Gastrocnemius medialis (tissue), 4 donors: ENCODE measurements around the gene ACAN. TPM values are rescaled to one million over a fixed set of nuclear protein-coding genes. Genes with fewer than 3 reads are reported as not detected.
"Not testable (repeated sequence)": the region's sequence is repeated elsewhere in the genome, so short reads cannot be mapped to it uniquely, and the experiment has no call there.

Source experiments
- ATAC-seq, 2 donors: fragments of 150-250 bp; one replicate each; pipeline ENCODE4 v1.9.1; 2016
- DNase-seq, 2 donors: peaks; one replicate each; pipeline ENCODE4 v3.0.0-alpha.2; 2019
- H3K27ac ChIP-seq, 4 donors: fragments of 200-600 bp; sonication (generic); 1 replicate in 1 of 4; 2 replicates in 3 of 4; pipeline ENCODE4 v1.5.1; 2016 to 2018; ENCODE audit warnings: mild to moderate bottlenecking in 2 of 4, moderate library complexity in 1 of 4
- H3K27me3 ChIP-seq, 3 donors: fragments of 200-600 bp; sonication (generic) in 2 of 3; 1 replicate in 1 of 3; 2 replicates in 2 of 3; pipeline versions ENCODE4 v1.5.1 to v1.6.0; 2016 to 2019; ENCODE audit warnings: mild to moderate bottlenecking in 1 of 3, moderate library complexity in 1 of 3
- H3K36me3 ChIP-seq, 2 donors: fragments of 200-600 bp; sonication (generic) in 1 of 2; one replicate each; pipeline ENCODE4 v1.5.1; 2017 to 2018
- H3K4me1 ChIP-seq, 2 donors: fragments of 200-600 bp; sonication (generic) in 1 of 2; one replicate each; pipeline ENCODE4 v1.5.1; 2016 to 2017; ENCODE audit warnings: mild to moderate bottlenecking in 2 of 2
- H3K4me3 ChIP-seq, 4 donors: fragments of 200-600 bp; sonication (generic) in 3 of 4; 1 replicate in 1 of 4; 2 replicates in 3 of 4; pipeline ENCODE4 v1.5.1; 2016 to 2019; ENCODE audit warnings: mild to moderate bottlenecking in 2 of 4
- H3K9me3 ChIP-seq, 3 donors: fragments of 200-600 bp; sonication (generic) in 2 of 3; 1 replicate in 1 of 3; 2 replicates in 2 of 3; pipeline ENCODE4 v1.5.1; 2016 to 2019
- CTCF ChIP-seq, 5 experiments: fragments of 450-650 bp in 3 of 5; fragments of 200-600 bp in 2 of 5; sonication (generic) in 2 of 5; IDR thresholded peaks in 4 of 5; conservative IDR thresholded peaks in 1 of 5; 1 replicate in 4 of 5; 2 replicates in 1 of 5; pipeline ENCODE4 v1.5.1; 2016 to 2019; ENCODE audit warnings: antibody characterized with exemption in 5 of 5, mild to moderate bottlenecking in 3 of 5, moderate library complexity in 3 of 5
- POLR2A ChIP-seq, 2 donors: fragments of 450-650 bp; IDR thresholded peaks; one replicate each; pipeline ENCODE4 v1.6.1; 2017; ENCODE audit warnings: antibody characterized with exemption in 2 of 2, mild to moderate bottlenecking in 2 of 2, moderate library complexity in 2 of 2
- in situ Hi-C, 4 donors: fragments of 200-750 bp; cut with MboI; loops; one replicate each; pipeline versions ENCODE4 v1.15.0 to v1.8.0; 2017; ENCODE audit warnings: low sequenced_read_pairs in 4 of 4
- intact Hi-C: fragments of 100-400 bp; cut with DNase I; formaldehyde crosslinking; loops from one replicate; pipeline ENCODE4 v1.15.1; 2023; ENCODE audit warnings: low total_unique reads
- total RNA-seq, 4 donors: library from RNA; depleted of rRNA; stranded (reverse); fragments of >200 nt; gene quantifications; one replicate each; pipeline versions ENCODE4 v1.1.0 to v1.2.3, GENCODE V29; 2016

Gene ACAN
- total RNA-seq, 4 donors from 2014 or later, result 0.04 to 1.7 TPM; not detected in 2

GRCh38 chr15:88918738-88919137 is 115.5 kb downstream of the ACAN start:
- Histone ChIP-seq H3K36me3 (no peaks in the 10 kb centered on the region), H3K9me3 (no peaks in the 10 kb centered on the region), H3K4me1 (peaks cover 13 to 19% of the 10 kb centered on the region in 2 donors), H3K27ac (peak overlapping the region; percentile 83 to 99 (median 97)), H3K4me3 (no peak overlapping the region), H3K27me3 (no peaks in the 10 kb centered on the region)
- in situ Hi-C loops, result loop anchor here in 2 of 4 donors (10.0 to 25.0 kb wide), 2 partner anchors 176 to 244 kb away; no protein-coding TSS in a partner anchor
- TF ChIP-seq CTCF (IDR thresholded peaks at IDR 0.05 in 4 of 5, conservative IDR thresholded peaks at IDR 0.05 in 1 of 5), result peak in 3 of 5 experiments; percentile 23 to 29 (median 28)
- peak; percentile 52 to 68 for TF ChIP-seq POLR2A (IDR thresholded peaks at IDR 0.05)
- peak; percentile 95 for ATAC-seq
- intact Hi-C loops, result loop anchor here (10.0 kb wide), 2 partner anchors 766 to 1086 kb away; partner anchors contain the start of gene ZNF710
- DNase-seq, result peak; percentile 90 to 96

GRCh38 chr15:88920186-88920891 is 117.1 kb downstream of the ACAN start:
- Histone ChIP-seq H3K4me1 (peaks cover 12 to 15% of the 10 kb centered on the region in 2 donors), H3K27ac (peak overlapping the region in 2 of 4 donors; percentile 1 to 8), H3K27me3 (no peaks in the 10 kb centered on the region), H3K36me3 (no peaks in the 10 kb centered on the region), H3K4me3 (no peak overlapping the region), H3K9me3 (no peaks in the 10 kb centered on the region)
- no peak for ATAC-seq
- DNase-seq, result peak in 1 of 2 donors; percentile 41
- in situ Hi-C loops, result loop anchor here in 1 of 4 donors (25.0 kb wide), 1 partner anchor 242 kb away; no protein-coding TSS in a partner anchor
- TF ChIP-seq POLR2A (IDR thresholded peaks at IDR 0.05) (no peak), CTCF (IDR thresholded peaks at IDR 0.05 in 4 of 5, conservative IDR thresholded peaks at IDR 0.05 in 1 of 5) (no peak)
- intact Hi-C loops, result no loop called here

- H3K4me3 ChIP-seq, ATAC-seq, intact Hi-C loops, H3K27me3 ChIP-seq, H3K9me3 ChIP-seq, H3K36me3 ChIP-seq, DNase-seq, H3K27ac ChIP-seq: not testable (repeated sequence)
- H3K4me1 ChIP-seq, result peaks cover 10 to 13% of the 10 kb centered on the region in 2 donors
- in situ Hi-C loops, result loop anchor here in 1 of 4 donors (25.0 kb wide), 1 partner anchor 241 kb away; no protein-coding TSS in a partner anchor
Observed at GRCh38 chr15:88920892-88921435, 117.7 kb downstream of the ACAN start.

Other genes starting within 250 kb of the ACAN start
- 10 to 100 TPM; 16.1 to 19.2 (median 17.3) TPM for gene AEN, start 182.1 kb upstream of the ACAN start, total RNA-seq
- gene ISG20, start 164.4 kb upstream of the ACAN start, total RNA-seq, result 1 to 10 TPM; 1.2 to 9.2 (median 1.6) TPM
- 1 to 10 TPM; 1.7 to 5.2 (median 2.1) TPM for gene HAPLN3, start 92.1 kb downstream of the ACAN start, total RNA-seq
- 100 to 1,000 TPM; 239 to 437 (median 395) TPM for gene MFGE8, start 109.9 kb downstream of the ACAN start, total RNA-seq